HL-60/S4 treated with retinoic acid at 250 ng/mL for 4 days and 3 days (cell line): ENCODE results near the gene POLH.
"Not testable (repeated sequence)": the region's sequence is repeated elsewhere in the genome, so short reads cannot be mapped to it uniquely, and the experiment has no call there.

Experiments used
- in situ Hi-C: fragments of 300-500 bp; cut with MboI; formaldehyde crosslinking; loops from 2 replicates; pipeline ENCODE4 v1.7.0; 2022; ENCODE audit warnings: low sequenced_read_pairs

The POLH gene

DNA sequence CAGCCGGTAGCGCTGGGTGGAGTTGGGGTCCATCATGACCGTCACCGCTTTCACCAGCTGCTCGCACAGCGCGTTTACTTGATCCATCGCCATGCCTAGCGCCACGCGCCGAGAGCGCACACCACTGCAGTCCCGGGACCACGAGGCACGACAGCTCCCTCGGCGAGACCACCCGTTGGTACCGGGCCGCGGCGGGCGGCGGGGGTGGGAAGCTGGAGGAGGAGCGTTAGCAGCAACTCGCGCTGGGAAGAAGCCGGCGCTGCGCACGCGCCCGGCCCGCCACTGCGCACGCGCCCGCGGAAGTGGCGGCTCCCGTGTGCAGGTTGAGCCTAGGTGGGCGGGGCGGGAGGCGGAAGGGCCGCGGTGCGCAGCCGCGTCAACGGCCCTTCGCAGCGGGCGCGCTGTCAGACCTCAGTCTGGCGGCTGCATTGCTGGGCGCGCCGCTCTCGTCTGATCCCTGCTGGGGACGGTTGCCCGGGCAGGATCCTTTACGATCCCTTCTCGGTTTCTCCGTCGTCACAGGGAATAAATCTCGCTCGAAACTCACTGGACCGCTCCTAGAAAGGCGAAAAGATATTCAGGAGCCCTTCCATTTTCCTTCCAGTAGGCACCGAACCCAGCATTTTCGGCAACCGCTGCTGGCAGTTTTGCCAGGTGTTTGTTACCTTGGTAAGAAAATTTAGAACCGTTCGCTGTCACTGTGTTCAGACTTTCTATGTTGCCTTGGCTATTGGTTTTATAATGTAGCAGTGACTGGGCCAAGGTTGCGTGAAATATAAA lies at the start of gene POLH, which contains the start of gene XPO5:
Gene POLH (plus strand): TSS at position 414 of the 780 bp plus-strand sequence. CDS start 6,135 bp downstream, outside the sequence.
Gene XPO5 (minus strand): TSS at position 267 of the 780 bp plus-strand sequence. CDS start 174 bp downstream, at position 93.
- in situ Hi-C loops, result no loop called here

- in situ Hi-C loops, result no loop called here
These were observed 43.8 kb upstream of the POLH start for GRCh38 chr6:43532201-43532600.

DNA sequence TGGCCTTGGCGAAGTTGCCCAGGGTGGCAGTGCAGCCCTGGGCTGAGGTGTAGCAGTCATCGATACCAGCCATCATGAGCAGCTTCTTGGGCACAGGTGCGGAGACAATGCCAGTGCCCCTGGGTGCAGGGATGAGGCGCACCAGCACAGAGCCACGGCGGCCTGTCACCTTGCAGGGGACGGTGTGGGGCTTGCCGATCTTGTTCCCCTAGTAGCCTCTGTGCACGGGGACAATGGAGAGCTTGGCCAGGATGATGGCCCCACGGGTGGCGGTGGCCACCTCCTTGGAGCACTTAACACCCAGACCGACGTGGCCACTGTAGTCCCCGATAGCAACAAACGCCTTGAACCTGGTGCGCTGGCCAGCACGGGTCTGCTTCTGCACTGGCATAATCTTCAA lies 37.0 kb upstream of the POLH start:
- in situ Hi-C loops, result not testable (repeated sequence)

- in situ Hi-C loops, result not testable (repeated sequence)
These were observed 36.6 kb upstream of the POLH start for GRCh38 chr6:43539409-43539808.

- in situ Hi-C loops, result no loop called here
These were observed 35.5 kb upstream of the POLH start for GRCh38 chr6:43540507-43540906.

DNA sequence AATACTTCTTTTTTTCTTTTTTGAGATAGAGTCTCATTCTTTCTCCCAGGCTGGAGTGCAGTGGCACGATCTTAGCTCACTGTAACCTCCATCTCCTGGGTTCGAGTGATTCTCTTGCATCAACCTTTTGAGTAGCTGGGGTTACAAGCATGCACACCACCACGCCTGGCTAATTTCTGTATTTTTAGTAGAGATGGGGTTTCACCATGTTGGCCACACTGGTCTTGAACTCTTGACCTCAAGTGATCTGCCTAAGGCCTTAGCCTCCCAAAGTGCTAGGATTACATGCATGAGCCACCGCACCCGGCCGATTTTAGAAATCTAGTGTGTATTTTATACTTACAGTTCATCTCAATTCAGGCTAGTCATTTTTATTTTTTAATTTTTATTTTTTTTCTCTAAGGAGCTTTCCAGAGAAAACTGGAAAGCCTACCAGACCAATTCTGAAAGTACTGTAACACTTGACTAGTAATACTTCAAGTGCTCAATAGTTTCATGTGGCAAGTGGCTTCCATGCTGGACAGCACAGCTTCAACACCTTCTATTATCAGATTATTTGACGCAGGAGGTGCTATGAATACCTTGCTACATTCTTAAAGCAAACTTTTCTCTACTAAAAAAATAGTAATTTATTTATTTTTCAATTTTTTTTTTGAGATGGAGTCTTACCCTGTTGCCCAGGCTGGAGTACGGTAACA lies 34.1 kb upstream of the POLH start:
- in situ Hi-C loops, result no loop called here

DNA sequence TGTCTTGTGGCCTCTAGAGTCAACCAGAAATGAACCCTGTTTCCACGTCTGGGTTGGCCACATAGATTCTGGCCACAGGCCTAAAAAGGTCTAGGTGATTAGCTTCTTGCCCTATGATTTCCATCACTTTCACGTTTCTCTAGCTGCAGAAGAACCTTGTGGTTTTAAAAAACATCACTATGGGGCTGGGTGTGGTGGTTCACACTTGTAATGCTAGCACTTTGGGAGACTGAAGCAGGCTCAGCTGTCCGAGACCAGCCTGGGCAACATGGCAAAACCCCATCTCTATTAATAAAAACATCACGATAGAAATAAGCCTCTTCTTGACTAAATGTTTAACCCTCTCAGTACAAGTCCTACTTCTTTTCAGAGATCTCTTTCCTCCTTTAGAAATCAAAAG lies 31.5 kb upstream of the POLH start:
- in situ Hi-C loops, result no loop called here

GRCh38 chr6:43547222-43547621 lies 28.8 kb upstream of the POLH start:
- in situ Hi-C loops, result no loop called here

GRCh38 chr6:43557620-43558019 lies 18.4 kb upstream of the POLH start:
- in situ Hi-C loops, result not testable (repeated sequence)

DNA sequence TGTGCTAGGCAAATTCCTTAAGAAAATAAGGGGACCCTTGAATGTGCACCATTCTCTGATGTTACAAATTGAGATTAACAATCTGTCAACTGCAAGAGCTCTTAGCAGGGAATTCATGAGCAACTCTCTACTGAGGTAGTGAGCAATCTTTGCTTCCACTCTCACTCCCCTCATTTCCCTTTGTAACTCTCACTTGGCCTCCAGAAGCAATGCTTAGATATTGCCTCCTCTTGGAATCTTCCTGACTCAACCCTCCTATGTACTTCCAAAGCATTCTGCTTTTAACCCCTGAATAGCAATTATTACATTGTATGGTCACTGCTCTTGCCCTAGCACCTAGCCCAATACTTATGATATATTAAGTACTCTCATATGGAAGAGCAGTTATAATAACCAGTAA lies 16.7 kb upstream of the POLH start:
- in situ Hi-C loops, result no loop called here

DNA sequence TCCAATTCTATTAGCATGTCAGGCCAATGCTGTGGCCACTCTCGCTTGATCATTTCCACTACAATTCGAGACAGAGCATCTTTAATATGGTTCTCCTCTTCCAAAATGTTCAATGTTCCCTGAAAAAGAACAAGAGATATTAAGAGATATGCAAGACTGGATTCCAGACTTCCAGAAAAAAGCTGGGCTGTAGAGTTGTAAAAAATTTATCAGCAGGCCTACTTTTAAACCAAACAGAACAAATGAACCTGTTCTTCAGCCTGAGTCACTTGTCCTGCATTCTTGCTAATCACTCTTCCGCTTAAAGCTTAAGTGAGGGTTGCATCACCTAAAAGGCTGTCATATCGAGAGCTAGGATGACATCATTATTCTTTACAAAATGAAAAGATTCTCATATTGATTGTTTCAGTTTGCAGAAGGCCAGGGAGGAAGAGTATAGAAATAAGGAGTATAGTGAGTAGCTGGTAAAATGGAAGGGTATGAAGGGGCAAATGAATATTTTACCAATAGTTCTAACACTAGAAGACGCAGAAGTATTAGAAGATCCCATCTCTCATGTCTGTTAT lies 5.0 kb upstream of the POLH start:
- in situ Hi-C loops, result no loop called here

DNA sequence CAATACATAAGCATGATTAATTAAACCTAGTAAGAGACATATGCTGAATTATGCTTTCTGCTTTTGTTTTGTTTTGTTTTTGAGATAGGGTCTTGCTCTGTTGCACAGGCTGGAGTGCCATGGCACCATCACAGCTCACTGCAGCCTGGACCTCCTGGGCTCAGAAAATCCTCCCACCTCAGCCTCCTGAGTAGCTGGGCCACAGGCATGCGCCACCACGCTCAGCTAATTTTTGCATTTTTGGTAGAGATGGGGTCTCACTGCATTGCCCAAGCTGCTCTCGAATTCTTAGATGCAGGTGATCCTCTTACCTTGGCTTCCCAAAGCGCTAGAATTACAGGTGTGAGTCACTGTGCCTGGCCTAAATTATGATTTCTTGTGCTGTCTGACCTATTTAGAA lies 4.0 kb upstream of the POLH start:
- in situ Hi-C loops, result no loop called here

DNA sequence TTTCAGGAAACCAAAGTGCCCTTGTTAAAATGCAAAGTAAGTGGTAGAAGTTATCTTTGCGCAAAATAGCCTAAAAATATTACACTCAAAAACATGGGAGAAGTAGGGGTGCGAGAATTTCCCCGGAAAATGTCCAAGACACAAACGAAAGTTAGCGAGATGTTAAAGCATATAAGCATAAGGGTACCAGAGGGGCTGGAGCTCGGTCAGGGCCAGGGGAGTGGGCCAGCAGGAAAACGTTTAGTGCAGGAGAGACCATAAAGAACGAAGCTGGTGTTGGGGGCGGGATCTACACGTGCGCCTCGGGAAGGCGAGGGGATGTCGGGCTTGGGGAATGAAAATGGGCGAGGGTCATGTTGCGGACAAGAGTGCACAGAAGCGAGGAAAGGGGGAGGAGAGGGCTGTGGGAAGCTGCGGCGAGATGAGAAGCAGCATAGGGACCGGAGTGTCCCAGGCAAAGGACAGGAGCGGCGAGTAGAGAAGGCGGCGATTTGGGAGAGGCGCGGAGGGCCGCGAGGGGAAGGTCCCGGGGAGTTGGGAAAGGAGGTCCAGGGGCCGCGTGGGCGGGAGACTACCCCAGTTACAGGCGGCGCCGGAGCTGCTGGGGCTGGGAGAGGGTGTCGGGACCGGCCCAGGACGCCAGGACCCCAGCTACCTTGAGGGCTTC lies 747 bp upstream of the POLH start:
- in situ Hi-C loops, result no loop called here

GRCh38 chr6:43578748-43579147 lies 2.8 kb downstream of the POLH start:
- in situ Hi-C loops, result no loop called here

GRCh38 chr6:43579171-43579570 lies 3.2 kb downstream of the POLH start:
- in situ Hi-C loops, result no loop called here

DNA sequence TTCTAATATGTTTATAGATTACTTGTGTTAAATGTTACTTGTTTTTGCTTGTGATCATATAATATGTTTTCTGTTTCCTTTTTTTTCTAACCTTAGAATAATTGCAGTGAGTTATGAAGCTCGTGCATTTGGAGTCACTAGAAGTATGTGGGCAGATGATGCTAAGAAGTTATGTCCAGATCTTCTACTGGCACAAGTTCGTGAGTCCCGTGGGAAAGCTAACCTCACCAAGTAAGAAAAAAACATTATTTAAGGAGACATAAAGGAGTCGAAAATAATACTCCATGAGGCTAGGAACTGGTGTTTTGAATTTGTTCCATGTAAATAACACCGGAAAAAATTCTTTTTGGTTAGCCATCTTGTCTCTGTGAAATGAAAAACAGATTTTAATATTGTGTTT lies 6.9 kb downstream of the POLH start:
- in situ Hi-C loops, result no loop called here

GRCh38 chr6:43584892-43585570 lies 9.0 kb downstream of the POLH start:
- in situ Hi-C loops, result no loop called here

GRCh38 chr6:43588194-43588593 lies 12.2 kb downstream of the POLH start:
- in situ Hi-C loops, result no loop called here

DNA sequence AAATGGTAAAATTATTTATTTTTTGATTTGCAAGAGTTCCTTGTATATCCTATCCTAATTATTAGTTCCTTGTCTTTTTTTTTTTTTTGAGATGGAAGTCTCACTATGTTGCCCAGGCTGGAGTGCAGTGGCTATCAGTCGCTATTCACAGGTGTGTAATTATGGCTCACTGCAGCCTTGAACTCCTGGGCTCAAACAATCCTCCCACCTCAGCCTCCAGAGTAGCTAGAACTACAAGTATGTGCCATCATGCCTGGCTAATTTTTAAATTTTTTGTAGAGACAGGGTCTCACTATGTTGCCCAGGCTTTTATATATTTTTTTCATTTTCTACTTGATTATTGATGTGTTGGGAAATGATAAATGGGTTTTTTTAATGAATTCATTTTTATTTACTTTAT lies 13.6 kb downstream of the POLH start:
- in situ Hi-C loops, result not testable (repeated sequence)

- in situ Hi-C loops, result no loop called here
These were observed 18.0 kb downstream of the POLH start for GRCh38 chr6:43593938-43594337.

DNA sequence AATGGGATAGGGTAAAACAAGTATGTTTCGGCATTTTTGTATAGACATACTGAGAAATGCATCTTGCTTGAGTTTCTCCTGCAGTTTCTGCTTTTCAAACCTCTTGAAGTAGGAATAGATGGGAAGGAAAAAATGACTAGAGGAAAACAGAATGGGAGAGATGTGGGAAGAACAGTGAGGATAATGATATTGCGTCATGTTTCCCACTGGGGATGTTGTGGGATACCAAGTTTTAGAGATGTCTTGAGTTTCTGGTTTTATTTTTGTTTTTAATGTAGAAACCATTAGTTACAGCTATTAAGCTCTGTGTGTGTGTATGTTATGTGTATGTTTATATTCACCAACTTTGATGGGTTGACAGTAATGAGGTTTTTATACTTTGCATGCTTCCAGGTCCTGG lies 24.6 kb downstream of the POLH start:
- in situ Hi-C loops, result no loop called here
